ENCODE data around the gene PTPN14. TPM values are rescaled to one million over a fixed set of nuclear protein-coding genes. Genes with fewer than 3 reads are reported as not detected.

Gene PTPN14
- total and polyA plus RNA-seq, 2 of the 8 experiments (the other 6 are each of a cell fraction or from before 2014, with no cell fraction given) = 14.4 to 93.6 TPM

DNA sequence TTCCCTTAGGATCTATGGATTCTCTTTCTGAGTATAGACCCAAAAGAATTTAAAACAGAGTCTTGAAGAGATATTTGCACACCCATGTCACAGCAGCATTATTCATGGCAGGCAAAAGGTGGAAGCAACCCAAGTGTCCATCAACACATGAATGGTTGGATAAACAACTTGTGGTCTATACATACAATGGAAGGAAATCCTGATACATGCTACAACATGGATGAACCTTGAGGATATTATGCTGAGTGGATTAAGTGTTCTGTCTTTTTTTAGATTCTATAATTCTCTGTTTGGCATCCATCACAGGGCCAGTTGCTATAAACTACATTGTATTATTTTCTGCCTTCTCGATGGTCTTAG, 39.8 kb downstream of the PTPN14 start:
- H2BK20ac ChIP-seq (ENCODE audit: low read length) = no peak overlapping the region
- H3K56ac ChIP-seq (replicated peaks; ENCODE audit: insufficient read length, low read depth, low read length) = no peak overlapping the region
- H3K79me2 ChIP-seq (ENCODE audit: control insufficient read depth in 1 of 2, insufficient read depth in 2 of 2, low read length in 2 of 2) = peaks cover 9 to 73% of the 10 kb centered on the region in 2 experiments; a peak in 3 of 4 replicates
- peaks cover 5 to 25% (median 12%) of the 10 kb centered on the region in 4 experiments; a peak in 6 of 7 replicates for H3K4me1 ChIP-seq (replicated peaks in 1 of 4; ENCODE audit: control insufficient read depth in 3 of 4, insufficient read depth in 4 of 4, low read length in 3 of 4)
- ChIA-PET CTCF (ENCODE audit: partially characterized antibody) (no interaction called here), POLR2A (ENCODE audit: partially characterized antibody) (no interaction called here)
- WGBS, 2 experiments (ENCODE audit: extremely low coverage in 1 of 2, insufficient coverage in 1 of 2, insufficient read length in 1 of 2, insufficient replicate concordance in 2 of 2, low coverage in 1 of 2, low lambda C conversion rate in 2 of 2, missing lambda C conversion rate in 1 of 2) = 100% methylated on average over 1 of the region's 1 CpG; no CpG with 5 or more reads in 1 of the 2 experiments
- no peak overlapping the region for H4K8ac ChIP-seq (ENCODE audit: extremely low read depth, insufficient read depth, low read length)
- H3K23me2 ChIP-seq (ENCODE audit: low read depth, low read length) = no peaks in the 10 kb centered on the region
- H3K4me2 ChIP-seq (ENCODE audit: insufficient read depth in 1 of 2, low read depth in 2 of 2, low read length in 2 of 2) = no peak overlapping the region
- no peak overlapping the region for H3K4me3 ChIP-seq (ENCODE audit: extremely low read depth in 1 of 4, insufficient read depth in 2 of 4, low read depth in 3 of 4, low read length in 4 of 4)
- 0 out of 2 replicates have a peak, but pooled peaks cover 3% of the 10 kb centered on the region for H3K79me1 ChIP-seq (ENCODE audit: low read depth, low read length)
- DNase-seq (ENCODE audit: low read depth in 1 of 2, low spot score in 2 of 2) (no peak), FAIRE-seq (no peak)
- H3K9me3 ChIP-seq (ENCODE audit: insufficient read depth in 2 of 2, low read depth in 1 of 2, low read length in 1 of 2) = peaks cover 12 to 14% of the 10 kb centered on the region in 2 experiments
- H2AFZ ChIP-seq (ENCODE audit: low read length) = no peak overlapping the region
- no peak overlapping the region for H2AK5ac ChIP-seq (ENCODE audit: low read depth, low read length)
- H3K4ac ChIP-seq (replicated peaks; ENCODE audit: insufficient read length, low read depth, low read length) = no peak overlapping the region
- no peak overlapping the region for H3K9ac ChIP-seq (replicated peaks in 1 of 4; ENCODE audit: extremely low read depth in 1 of 4, low read depth in 3 of 4, low read length in 3 of 4)
- no peak overlapping the region for H2BK5ac ChIP-seq (ENCODE audit: low read depth, low read length)
- H3K27ac ChIP-seq (ENCODE audit: low read depth, low read length) = no peak overlapping the region
- peaks cover 0 to 4% (median 2%) of the 10 kb centered on the region in 4 experiments; a peak in 3 of 7 replicates for H3K27me3 ChIP-seq (replicated peaks in 1 of 4; ENCODE audit: control insufficient read depth in 3 of 4, extremely low read depth in 1 of 4, insufficient read depth in 3 of 4, low read length in 3 of 4)
- peaks cover 0 to 9% (median 3%) of the 10 kb centered on the region in 4 experiments; a peak in 4 of 8 replicates for H3K36me3 ChIP-seq (ENCODE audit: control insufficient read depth in 2 of 4, insufficient read depth in 4 of 4, low read length in 3 of 4)
- H3K23ac ChIP-seq (ENCODE audit: insufficient read length) = no peak overlapping the region
- no peak overlapping the region for H3K14ac ChIP-seq (ENCODE audit: insufficient read length)
- peaks cover 12 to 14% of the 10 kb centered on the region in 2 experiments for H4K20me1 ChIP-seq (replicated peaks in 1 of 2; ENCODE audit: control insufficient read depth in 1 of 2, insufficient read depth in 2 of 2, low read length in 2 of 2)
- no peak overlapping the region for H4K5ac ChIP-seq (ENCODE audit: insufficient read length, low read depth, low read length)
- H4K91ac ChIP-seq (replicated peaks; ENCODE audit: insufficient read length, low read length) = no peak overlapping the region
- no peak overlapping the region for H2BK15ac ChIP-seq (ENCODE audit: low read length)
- no peak overlapping the region for H3K18ac ChIP-seq (ENCODE audit: extremely low read depth, low read length)
- H2BK12ac ChIP-seq (ENCODE audit: low read depth, low read length) = no peak overlapping the region
- H2BK120ac ChIP-seq (replicated peaks; ENCODE audit: low read depth, low read length) = no peak overlapping the region
- TF ChIP-seq GABPA (IDR thresholded peaks at IDR 0.05; ENCODE audit: borderline replicate concordance, insufficient read depth, low read length) = no peak
- no peak for TF ChIP-seq YY1 (IDR thresholded peaks at IDR 0.05; ENCODE audit: low read depth, low read length)
- TF ChIP-seq CHD2 (IDR thresholded peaks at IDR 0.05; ENCODE audit: low read length) = no peak
- TF ChIP-seq CBX8 (IDR thresholded peaks at IDR 0.05; ENCODE audit: borderline replicate concordance, low read depth, low read length) = no peak
- no peak for TF ChIP-seq EGR1 (IDR thresholded peaks at IDR 0.05; ENCODE audit: borderline replicate concordance, low read depth, low read length)
- TF ChIP-seq RNF2 (IDR thresholded peaks at IDR 0.05; ENCODE audit: borderline replicate concordance, low read depth, low read length, missing control alignments, poor library complexity, severe bottlenecking) = no peak
- TF ChIP-seq, protein P1, sequence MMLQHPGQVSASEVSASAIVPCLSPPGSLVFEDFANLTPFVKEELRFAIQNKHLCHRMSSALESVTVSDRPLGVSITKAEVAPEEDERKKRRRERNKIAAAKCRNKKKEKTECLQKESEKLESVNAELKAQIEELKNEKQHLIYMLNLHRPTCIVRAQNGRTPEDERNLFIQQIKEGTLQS (IDR thresholded peaks at IDR 0.05; ENCODE audit: insufficient read depth, low read depth, low read length) = no peak
- TF ChIP-seq BRCA1 (IDR thresholded peaks at IDR 0.05; ENCODE audit: low read depth, low read length) = no peak
- TF ChIP-seq MAFK (IDR thresholded peaks at IDR 0.05; ENCODE audit: low read depth, low read length) = no peak
- no peak for TF ChIP-seq FOSL1 (IDR thresholded peaks at IDR 0.05; ENCODE audit: insufficient read depth, low read depth, low read length)
- TF ChIP-seq NANOG (IDR thresholded peaks at IDR 0.05; ENCODE audit: insufficient read depth, low read depth, low read length, poor library complexity, severe bottlenecking) = no peak
- TF ChIP-seq EP300 (IDR thresholded peaks at IDR 0.05; ENCODE audit: borderline replicate concordance in 1 of 2, low read depth in 2 of 2, low read length in 2 of 2) = no peak
- TF ChIP-seq TAF1 (IDR thresholded peaks at IDR 0.05; ENCODE audit: low read depth, low read length) = no peak
